Ammon's horn (tissue), 1 donor: ENCODE data around the gene RNF14.
"Not testable (repeated sequence)": the region's sequence is repeated elsewhere in the genome, so short reads cannot be mapped to it uniquely, and the experiment has no call there.

Source experiments
- DNase-seq: peaks from one replicate; pipeline ENCODE4 v3.0.0-alpha.2; 2016; ENCODE audit warnings: low spot score

Gene RNF14

GRCh38 chr5:141968914-141969608 is at the start of gene RNF14:
TSS of gene RNF14 (plus strand) at chr5:141969105. CDS start at chr5:141973589, 4,484 bp downstream.
- peak; percentile 95 for DNase-seq

- no peak for DNase-seq
Observed at GRCh38 chr5:141919218-141920119, 49.4 kb upstream of the RNF14 start.

GRCh38 chr5:141920771-141921170 is 48.1 kb upstream of the RNF14 start:
- no peak for DNase-seq

GRCh38 chr5:141922827-141923447 is 46.0 kb upstream of the RNF14 start:
- DNase-seq = not testable (repeated sequence)

DNA sequence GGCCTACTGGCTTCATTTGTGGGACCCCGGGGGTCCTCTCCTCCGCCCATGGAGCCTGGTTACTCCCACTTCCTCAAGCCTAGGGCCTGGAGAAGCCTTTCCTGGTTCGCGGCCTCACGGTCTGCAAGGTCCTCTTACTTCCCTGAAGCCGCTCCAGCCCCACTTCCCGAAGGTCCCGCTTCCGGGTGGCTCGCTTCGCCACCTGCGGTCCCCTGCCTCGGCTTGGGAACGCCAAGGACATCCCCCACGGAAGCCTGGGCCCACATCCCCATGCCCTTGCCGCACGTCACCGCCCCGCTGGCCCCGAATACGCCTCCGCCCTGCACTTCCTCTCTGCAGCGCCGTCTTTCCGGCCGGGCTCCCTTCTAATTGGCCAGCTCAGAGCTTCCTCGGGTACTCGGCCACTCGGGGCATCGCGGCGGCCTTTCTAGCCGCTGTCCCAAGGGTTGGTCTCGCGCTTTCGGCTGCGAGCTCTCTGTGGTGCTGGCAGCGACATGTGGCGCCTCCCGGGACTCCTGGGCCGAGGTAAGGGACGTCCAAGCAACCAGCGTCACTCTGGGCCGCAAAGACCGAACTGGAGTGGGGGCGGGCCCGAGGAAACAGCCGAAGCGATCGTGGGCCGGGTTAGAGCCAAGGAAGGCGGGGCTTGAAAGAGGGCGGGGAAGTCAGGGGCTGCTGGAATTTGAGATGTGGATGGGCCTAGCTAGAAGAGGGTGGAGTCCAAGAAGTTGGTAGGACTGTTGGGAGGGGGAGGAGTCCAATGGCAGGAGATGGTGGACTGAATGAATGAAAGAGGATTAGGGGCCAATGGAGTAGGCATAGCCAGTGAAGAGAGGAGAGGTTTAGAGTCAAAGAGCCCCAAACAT is 45.2 kb upstream of the RNF14 start, which contains the start of gene DELE1:
Gene DELE1, plus strand, starts transcription at position 424 of the 866 bp plus-strand sequence. Its CDS starts 71 bp downstream, at position 495.
- DNase-seq = peak; percentile 95

DNA sequence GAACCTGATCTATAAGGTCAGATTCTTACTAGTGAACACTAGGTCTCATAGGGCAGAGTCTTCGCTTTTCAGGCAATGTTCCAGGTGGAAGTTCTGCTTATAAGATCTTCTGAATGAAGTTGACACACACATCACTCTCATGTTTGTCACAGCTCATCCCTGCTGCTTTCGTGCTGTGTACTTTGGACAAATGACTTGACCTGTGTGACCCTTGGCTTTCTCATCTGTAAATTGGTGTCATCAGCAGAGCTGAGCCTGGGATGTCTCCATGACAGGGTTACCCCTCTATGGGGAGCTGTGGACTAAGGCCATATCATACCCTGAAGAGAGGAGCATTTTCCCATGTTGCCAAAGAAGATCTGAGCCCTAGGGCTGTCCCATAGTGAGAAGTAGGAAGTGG is 42.5 kb upstream of the RNF14 start:
- no peak for DNase-seq

- DNase-seq = no peak
Observed at GRCh38 chr5:141928051-141928450, 40.9 kb upstream of the RNF14 start.

DNA sequence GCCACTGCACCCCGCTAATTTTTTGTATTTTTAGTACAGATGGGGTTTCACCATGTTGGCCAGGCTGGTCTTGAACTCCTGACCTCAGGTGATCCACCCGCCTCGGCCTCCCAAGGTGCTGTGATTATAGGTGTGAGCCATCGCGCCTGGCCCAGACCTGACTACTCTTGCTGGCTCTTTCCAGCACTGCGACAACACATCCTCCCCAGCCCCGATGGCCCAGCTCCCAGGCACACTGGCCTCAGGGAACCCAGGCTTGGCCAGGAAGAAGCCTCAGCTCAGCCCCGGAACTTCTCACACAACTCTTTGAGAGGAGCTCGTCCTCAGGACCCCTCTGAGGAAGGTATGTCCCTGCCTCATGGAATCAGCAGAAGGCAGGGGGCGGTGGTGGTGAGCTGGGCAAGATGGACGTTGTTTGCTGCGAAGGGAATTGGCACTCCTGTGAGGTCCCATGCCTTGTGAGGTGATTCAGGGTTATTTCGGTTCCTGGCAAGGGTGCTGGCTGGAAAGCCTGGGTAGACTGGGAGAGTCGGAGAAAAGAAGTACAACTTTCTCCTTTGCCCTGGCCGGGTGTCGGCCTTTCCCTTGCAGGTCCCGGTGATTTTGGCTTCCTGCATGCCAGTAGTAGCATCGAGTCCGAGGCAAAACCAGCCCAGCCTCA is 39.4 kb upstream of the RNF14 start:
- DNase-seq = no peak

GRCh38 chr5:141931694-141932093 is 37.2 kb upstream of the RNF14 start:
- no peak for DNase-seq

DNA sequence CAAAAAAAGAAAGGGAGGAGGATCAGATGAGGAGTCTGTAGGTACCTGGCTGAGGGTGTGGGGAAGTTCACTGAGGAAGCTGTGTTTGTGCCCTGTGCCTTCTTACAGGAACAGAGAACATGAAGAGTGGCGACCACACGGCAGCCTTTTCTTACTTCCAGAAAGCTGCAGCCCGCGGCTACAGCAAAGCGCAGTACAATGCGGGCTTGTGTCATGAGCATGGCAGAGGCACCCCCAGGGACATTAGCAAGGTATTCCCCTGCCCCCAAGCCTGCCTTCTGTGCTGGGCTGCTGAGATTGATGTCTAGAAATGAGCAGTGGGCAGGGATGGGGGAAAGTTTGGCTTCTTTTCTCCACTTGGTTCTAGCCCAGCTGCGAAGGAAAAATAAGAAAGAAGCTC is 35.8 kb upstream of the RNF14 start:
- no peak for DNase-seq

DNA sequence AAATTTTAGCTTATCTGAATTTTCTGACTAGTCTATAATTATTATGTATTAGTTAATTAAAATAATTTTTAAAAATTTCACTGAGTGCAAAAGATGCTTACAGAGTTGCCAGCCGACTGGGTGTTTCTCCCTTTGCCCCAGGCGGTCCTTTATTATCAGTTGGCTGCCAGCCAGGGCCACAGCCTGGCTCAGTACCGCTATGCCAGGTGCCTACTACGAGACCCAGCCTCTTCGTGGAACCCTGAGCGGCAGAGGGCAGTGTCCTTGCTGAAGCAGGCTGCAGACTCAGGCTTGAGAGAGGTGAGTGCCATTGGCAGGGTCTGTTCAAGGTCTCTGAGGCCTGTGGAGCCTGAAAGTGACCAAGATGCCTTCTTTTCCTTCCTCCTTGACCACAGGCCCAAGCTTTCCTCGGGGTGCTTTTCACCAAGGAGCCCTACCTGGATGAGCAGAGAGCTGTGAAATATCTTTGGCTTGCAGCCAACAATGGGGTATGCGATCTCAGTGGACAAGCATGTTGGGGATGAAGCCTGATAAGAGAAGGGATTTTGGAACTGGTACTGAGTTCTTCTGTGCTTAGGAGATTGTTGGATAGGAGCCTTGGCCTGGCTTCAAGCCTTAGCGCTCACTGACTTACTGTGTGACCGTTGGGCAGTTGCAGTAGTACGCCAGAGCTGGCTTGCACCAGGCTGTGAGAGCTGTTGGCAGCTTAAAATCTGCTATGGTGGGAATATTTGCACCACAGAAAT is 34.6 kb upstream of the RNF14 start:
- DNase-seq = no peak

GRCh38 chr5:141935538-141935937 is 33.4 kb upstream of the RNF14 start:
- DNase-seq = no peak

GRCh38 chr5:141940695-141941271 is 28.1 kb upstream of the RNF14 start:
- peak; percentile 69 for DNase-seq

DNA sequence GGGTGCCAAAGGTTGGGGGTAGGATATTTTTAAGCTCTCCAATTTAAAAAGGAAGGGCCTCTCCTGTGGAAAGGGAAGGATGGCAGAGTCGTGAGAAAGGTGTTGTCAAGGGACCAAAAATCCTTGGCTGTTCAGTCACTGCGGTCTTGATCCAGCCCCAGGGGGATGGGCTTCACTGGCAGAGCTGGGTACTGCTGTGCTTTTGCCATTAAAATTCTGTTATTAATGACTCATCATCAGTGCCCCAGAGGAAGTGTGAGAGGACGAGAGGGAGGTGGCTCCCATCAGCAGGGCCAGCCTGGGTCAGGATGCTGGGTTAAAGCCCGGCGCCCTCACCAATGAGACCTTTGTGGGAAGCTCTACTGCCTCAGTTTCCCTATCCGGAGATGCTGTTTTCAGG is 27.6 kb upstream of the RNF14 start:
- DNase-seq = no peak

DNA sequence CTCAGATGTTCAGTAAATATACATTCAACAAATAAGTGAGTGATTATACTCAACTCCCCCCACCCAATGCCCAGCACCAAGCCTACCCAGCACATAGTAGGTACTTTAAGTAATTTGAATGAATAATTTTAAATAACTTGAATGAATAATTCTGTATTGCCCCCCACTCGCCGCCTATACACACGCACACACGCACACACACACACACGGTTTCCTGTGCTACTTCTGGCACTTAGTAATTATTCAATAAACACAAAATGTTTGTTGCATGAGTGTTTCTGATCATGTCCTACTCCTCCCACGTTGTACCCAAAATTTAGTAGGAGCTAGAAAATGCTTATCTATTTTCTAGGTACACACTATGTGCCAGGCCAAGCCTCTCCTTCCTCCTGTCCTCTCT is 27.1 kb upstream of the RNF14 start:
- no peak for DNase-seq

DNA sequence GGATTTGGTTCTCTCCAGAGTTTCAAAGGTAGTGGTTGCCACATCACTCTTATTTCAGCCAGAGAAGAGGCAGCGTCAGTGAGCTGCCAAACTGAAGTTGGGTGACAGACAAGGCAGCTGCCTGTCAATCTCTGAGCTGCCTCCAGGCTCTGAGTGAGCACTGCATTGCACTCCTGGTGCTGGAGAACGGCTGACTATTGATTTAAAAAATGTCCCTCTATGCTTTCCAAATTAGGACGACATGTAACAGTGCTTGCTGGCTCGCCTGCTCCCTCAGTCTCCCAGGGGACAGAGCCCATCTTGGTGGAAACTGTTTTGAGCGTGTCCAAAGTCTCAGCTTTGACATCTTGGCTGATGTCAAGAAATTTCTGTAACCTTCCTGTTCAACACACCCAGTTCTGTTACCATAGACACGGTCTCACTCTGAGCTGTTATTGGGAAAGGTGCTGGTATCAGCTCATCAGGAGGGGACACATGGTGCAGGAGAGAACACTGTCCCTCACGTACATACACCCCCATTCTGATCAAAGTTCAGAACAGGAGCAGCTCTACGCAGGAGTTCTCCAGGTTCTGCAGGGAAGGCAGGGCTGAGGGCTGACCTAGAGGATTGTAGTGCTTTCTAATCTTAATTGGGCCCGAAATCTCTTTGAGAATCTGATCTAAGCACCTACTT is 26.6 kb upstream of the RNF14 start:
- no peak for DNase-seq

DNA sequence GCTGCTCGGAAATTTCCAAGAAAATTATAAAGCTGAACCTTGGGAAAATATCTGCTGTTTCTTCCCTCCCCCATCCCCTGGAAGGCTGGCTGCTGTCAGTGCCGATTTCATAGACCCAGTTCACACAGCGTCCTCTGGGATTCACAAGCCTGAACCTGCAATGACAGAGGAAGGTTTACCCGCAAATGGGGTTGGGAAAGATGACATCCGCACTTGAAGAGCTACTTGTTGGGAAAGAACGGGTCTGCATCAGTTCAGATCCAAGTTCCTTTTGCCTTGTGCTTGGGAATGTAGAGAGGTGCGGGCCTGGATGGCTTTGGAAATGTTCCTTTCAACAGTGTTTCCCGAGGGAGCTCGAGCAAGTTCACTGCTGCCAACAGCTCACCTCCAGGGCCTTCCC is 24.8 kb upstream of the RNF14 start:
- DNase-seq = no peak

DNA sequence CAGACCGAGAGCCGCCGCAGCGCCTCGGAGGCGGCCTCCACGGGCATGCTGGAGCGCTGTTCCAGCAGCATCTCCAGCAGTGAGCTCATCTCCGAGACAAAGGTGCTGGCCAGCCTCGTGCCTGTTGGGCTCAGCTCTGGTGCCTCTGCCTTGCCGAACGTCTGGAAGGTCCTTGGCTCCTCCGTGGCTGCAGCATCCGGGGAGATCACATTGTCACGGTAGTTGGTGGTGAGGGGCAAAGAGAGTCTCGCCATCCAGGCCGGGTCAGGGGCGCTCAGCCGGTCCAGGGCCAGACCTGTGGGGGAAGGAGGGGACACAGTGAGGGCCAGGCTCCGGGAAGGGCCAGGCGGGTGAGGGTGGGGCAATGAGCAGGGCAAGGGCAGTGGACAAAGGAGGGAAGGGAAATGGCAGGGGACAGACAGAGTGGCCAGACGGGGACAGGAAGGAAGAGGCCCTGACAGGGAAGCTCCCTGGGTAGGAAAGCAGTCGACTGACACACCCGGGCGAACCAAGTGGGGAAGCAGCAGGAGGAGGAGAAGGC is 23.3 kb upstream of the RNF14 start:
- peak; percentile 51 for DNase-seq

GRCh38 chr5:141947316-141947715 is 21.6 kb upstream of the RNF14 start:
- no peak for DNase-seq
